PC-3 (cell line): ENCODE results near the gene GPC6. TPM values are rescaled to one million over a fixed set of nuclear protein-coding genes. Genes with fewer than 3 reads are reported as not detected.

Source experiments
- ATAC-seq: fragments of 200-7000 bp; cut with Tn5 transposase; 2 replicates; pipeline ENCODE4 v1.9.1; 2020; ENCODE audit warnings: mild to moderate bottlenecking, moderate library complexity
- BruUV-seq: library from RNA; stranded (reverse); fragments of 400-500 nt; replicated peaks from 2 replicates; lab custom pipeline; 2021; lab: Mats Ljungman, UMichigan
- CTCF ChIA-PET: fragments of 300-600 bp; sonication (Branson Sonifier 250); formaldehyde crosslinking; loops from one replicate; lab custom pipeline; 2022; ENCODE audit warnings: antibody characterized with exemption; lab: Charles Lee
- POLR2A ChIA-PET: fragments of 300-600 bp; sonication (Branson Sonifier 250); formaldehyde crosslinking; loops from one replicate; lab custom pipeline; 2022; ENCODE audit warnings: antibody characterized with exemption; ENCODE audit not compliant: unreplicated experiment; lab: Charles Lee
- DNase-seq: peaks from one replicate; pipeline ENCODE4 v3.0.0-alpha.2; 2015
- H2AFZ ChIP-seq: fragments of 300-600 bp; sonication (generic); 2 replicates; pipeline ENCODE4 v1.6.0; 2016; ENCODE audit warnings: antibody characterized with exemption, low read length
- H3F3A ChIP-seq: fragments of 300-600 bp; sonication (generic); one replicate; pipeline ENCODE4 v1.6.0; 2017; ENCODE audit warnings: antibody characterized with exemption, low read length, control low read depth, mild to moderate bottlenecking; ENCODE audit not compliant: unreplicated experiment
- H3K27ac ChIP-seq: fragments of 300-600 bp; sonication (generic); 2 replicates; pipeline ENCODE4 v1.5.1; 2016; ENCODE audit warnings: mild to moderate bottlenecking, low read length
- H3K27me3 ChIP-seq: fragments of 300-600 bp; sonication (generic); 2 replicates; pipeline ENCODE4 v1.6.1; 2016; ENCODE audit warnings: low read length, mixed read lengths
- H3K36me3 ChIP-seq: fragments of 300-600 bp; sonication (generic); 2 replicates; pipeline ENCODE4 v1.6.1; 2016; ENCODE audit warnings: low read depth, mixed run types, low read length, mixed read lengths
- H3K4me1 ChIP-seq: fragments of 300-600 bp; sonication (generic); 2 replicates; pipeline ENCODE4 v1.5.1; 2016; ENCODE audit warnings: low read length; ENCODE audit not compliant: insufficient read depth
- H3K4me2 ChIP-seq: fragments of 300-600 bp; sonication (generic); 2 replicates; pipeline ENCODE4 v1.6.0; 2016; ENCODE audit warnings: low read length
- H3K4me3 ChIP-seq: fragments of 300-600 bp; sonication (generic); 2 replicates; pipeline ENCODE4 v1.5.1; 2016; ENCODE audit warnings: mild to moderate bottlenecking, low read length, mixed read lengths
- H3K79me2 ChIP-seq: fragments of 300-600 bp; sonication (generic); 2 replicates; pipeline ENCODE4 v1.6.1; 2017; ENCODE audit warnings: low read length, mixed read lengths
- H3K9ac ChIP-seq: fragments of 300-600 bp; sonication (generic); 2 replicates; pipeline ENCODE4 v1.6.0; 2016; ENCODE audit warnings: mild to moderate bottlenecking, low read length
- H3K9me2 ChIP-seq: fragments of 300-600 bp; sonication (generic); replicated peaks from 2 replicates; pipeline ENCODE4 v1.6.1; 2016; ENCODE audit warnings: mixed run types, low read length, mixed read lengths
- H3K9me3 ChIP-seq: fragments of 300-600 bp; sonication (generic); 2 replicates; pipeline ENCODE4 v1.6.1; 2016; ENCODE audit warnings: low read length, mixed read lengths
- H4K20me1 ChIP-seq: fragments of 300-600 bp; sonication (generic); 2 replicates; pipeline ENCODE4 v1.6.1; 2016; ENCODE audit warnings: low read length, mixed read lengths
- CTCF ChIP-seq: fragments of 300-600 bp; sonication (generic); conservative IDR thresholded peaks from 2 replicates; pipeline ENCODE4 v1.5.1; 2017; ENCODE audit warnings: antibody characterized with exemption, low read depth, mild to moderate bottlenecking, low read length
- EZH2 ChIP-seq: fragments of 300-600 bp; sonication (generic); IDR thresholded peaks from one replicate; pipeline ENCODE4 v1.6.1; 2017; ENCODE audit warnings: antibody characterized with exemption, mild to moderate bottlenecking, low read length; ENCODE audit not compliant: unreplicated experiment
- EZH2phosphoT487 ChIP-seq: fragments of 300-600 bp; sonication (generic); IDR thresholded peaks from 2 replicates; pipeline ENCODE4 v1.6.1; 2018; ENCODE audit warnings: mild to moderate bottlenecking, antibody characterized with exemption, low read length, borderline replicate concordance
- intact Hi-C: fragments of 100-400 bp; cut with micrococcal nuclease; formaldehyde crosslinking; loops from 2 replicates; pipeline ENCODE4 v1.9.0; 2023
- total RNA-seq: library from RNA; depleted of rRNA; stranded (reverse); fragments of >200 nt; gene quantifications from 2 replicates; pipeline ENCODE4 v1.2.3, GENCODE V29; 2014

GPC6 gene
- total RNA-seq, 1 experiment from 2014 or later: 3.5 TPM

- H3K4me3 ChIP-seq: no peak overlapping the region
- H3K27me3 ChIP-seq: no peaks in the 10 kb centered on the region
- H3K27ac ChIP-seq: no peak overlapping the region
- intact Hi-C loops: no loop called here
- BruUV-seq: no TSS peak
- no peak overlapping the region for H2AFZ ChIP-seq
- H3F3A ChIP-seq: no peaks in the 10 kb centered on the region
- no peaks in the 10 kb centered on the region for H3K79me2 ChIP-seq
- TF ChIP-seq EZH2phosphoT487 (no peak), CTCF (no peak), EZH2 (no peak)
- H3K9me2 ChIP-seq: no peaks in the 10 kb centered on the region
- CTCF ChIA-PET: no interaction called here
- H3K4me1 ChIP-seq: no peaks in the 10 kb centered on the region
- no peaks in the 10 kb centered on the region for H4K20me1 ChIP-seq
- POLR2A ChIA-PET: no interaction called here
- H3K36me3 ChIP-seq: no peaks in the 10 kb centered on the region
- no peak overlapping the region for H3K9ac ChIP-seq
- ATAC-seq: no peak
- H3K9me3 ChIP-seq: no peaks in the 10 kb centered on the region
- DNase-seq: no peak
- H3K4me2 ChIP-seq: no peak overlapping the region
These were observed 67.1 kb downstream of the GPC6 start for GRCh38 chr13:93293710-93294109.

GRCh38 chr13:93296584-93296983 is 70.0 kb downstream of the GPC6 start:
- POLR2A ChIA-PET: no interaction called here

More at GRCh38 chr13:93296584-93296983, 70.0 kb downstream of the GPC6 start:
- Histone ChIP-seq H3K79me2 (no peaks in the 10 kb centered on the region), H3K9ac (no peak overlapping the region), H2AFZ (no peak overlapping the region), H3K4me3 (no peak overlapping the region), H4K20me1 (no peaks in the 10 kb centered on the region), H3F3A (no peaks in the 10 kb centered on the region), H3K4me2 (no peak overlapping the region), H3K27ac (no peak overlapping the region), H3K36me3 (no peaks in the 10 kb centered on the region), H3K27me3 (no peaks in the 10 kb centered on the region), H3K9me3 (no peaks in the 10 kb centered on the region), H3K9me2 (no peaks in the 10 kb centered on the region), H3K4me1 (no peaks in the 10 kb centered on the region)
- intact Hi-C loops: no loop called here
- BruUV-seq: no TSS peak
- ATAC-seq (no peak), DNase-seq (no peak)
- no peak for TF ChIP-seq EZH2phosphoT487
- TF ChIP-seq EZH2: no peak
- TF ChIP-seq CTCF: no peak
- CTCF ChIA-PET: no interaction called here
